OCI-LY7 (cell line): ENCODE measurements around the gene EPHB3. TPM values are rescaled to one million over a fixed set of nuclear protein-coding genes. Genes with fewer than 3 reads are reported as not detected.

Experiments
- BruUV-seq: library from RNA; stranded (reverse); fragments of 400-500 nt; replicated peaks from 2 replicates; lab custom pipeline; 2021; lab: Mats Ljungman, UMichigan
- CTCF ChIA-PET: fragments of 300-600 bp; sonication (Branson Sonifier 250); formaldehyde crosslinking; loops from one replicate; lab custom pipeline; 2022; ENCODE audit warnings: antibody characterized with exemption; ENCODE audit not compliant: unreplicated experiment; lab: Charles Lee
- POLR2A ChIA-PET: fragments of 300-600 bp; sonication (Branson Sonifier 250); formaldehyde crosslinking; loops from one replicate; lab custom pipeline; 2022; ENCODE audit warnings: antibody characterized with exemption; lab: Charles Lee
- DNase-seq: peaks from one replicate; pipeline ENCODE4 v3.0.0-alpha.2; 2015; ENCODE audit warnings: low spot score
- H2AFZ ChIP-seq: fragments of 200-600 bp; sonication (generic), shearing (Covaris generic); 2 replicates; pipeline ENCODE4 v1.6.1; 2014; ENCODE audit warnings: mild to moderate bottlenecking, antibody characterized with exemption, low read length, moderate library complexity
- H3K27ac ChIP-seq: fragments of 200-600 bp; sonication (generic); 2 replicates; pipeline ENCODE4 v1.5.1; 2014; ENCODE audit warnings: mixed run types, low read depth, mild to moderate bottlenecking, moderate library complexity, low read length, inconsistent platforms; ENCODE audit not compliant: poor library complexity, severe bottlenecking
- H3K36me3 ChIP-seq: fragments of 200-600 bp; sonication (generic); 2 replicates; pipeline ENCODE4 v1.6.1; 2014; ENCODE audit warnings: mild to moderate bottlenecking, antibody characterized with exemption, low read length, moderate library complexity, mixed read lengths; ENCODE audit not compliant: insufficient read depth
- H3K4me1 ChIP-seq: fragments of 200-600 bp; sonication (generic); 2 replicates; pipeline ENCODE4 v1.5.1; 2014; ENCODE audit warnings: mild to moderate bottlenecking, low read length; ENCODE audit not compliant: insufficient read depth, poor library complexity, severe bottlenecking
- H3K4me2 ChIP-seq: fragments of 200-600 bp; sonication (generic); 2 replicates; pipeline ENCODE4 v1.6.1; 2014; ENCODE audit warnings: mild to moderate bottlenecking, low read length
- H3K4me3 ChIP-seq: fragments of 200-600 bp; sonication (generic); 2 replicates; pipeline ENCODE4 v1.5.1; 2014; ENCODE audit warnings: mild to moderate bottlenecking, low read depth, low read length; ENCODE audit not compliant: poor library complexity, severe bottlenecking
- H3K79me2 ChIP-seq: fragments of 200-600 bp; sonication (generic); 2 replicates; pipeline ENCODE4 v1.6.1; 2016; ENCODE audit warnings: low read depth, mild to moderate bottlenecking, low read length, moderate library complexity, mixed read lengths; ENCODE audit not compliant: insufficient read depth
- H3K9me2 ChIP-seq: fragments of 200-600 bp; sonication (generic); 2 replicates; pipeline ENCODE4 v1.6.1; 2016; ENCODE audit warnings: mild to moderate bottlenecking, low read length, mixed read lengths; ENCODE audit not compliant: insufficient read depth
- H3K9me3 ChIP-seq: fragments of 200-600 bp; sonication (generic); 2 replicates; pipeline ENCODE4 v1.6.1; 2014; ENCODE audit warnings: mild to moderate bottlenecking, mixed run types, low read length, mixed read lengths
- H4K20me1 ChIP-seq: fragments of 200-600 bp; sonication (generic); 2 replicates; pipeline ENCODE4 v1.6.1; 2014; ENCODE audit warnings: mild to moderate bottlenecking, antibody characterized with exemption, low read length, moderate library complexity, mixed read lengths; ENCODE audit not compliant: insufficient read depth
- EZH2phosphoT487 ChIP-seq: fragments of 200-600 bp; sonication (generic); IDR thresholded peaks from 2 replicates; pipeline ENCODE4 v1.6.1; 2018; ENCODE audit warnings: low read depth, borderline replicate concordance, mild to moderate bottlenecking, mixed run types, antibody characterized with exemption, low read length, moderate library complexity, mixed read lengths
- intact Hi-C: fragments of 100-400 bp; cut with micrococcal nuclease; formaldehyde crosslinking; loops from one replicate; pipeline ENCODE4 v1.10.0; 2022; ENCODE audit not compliant: unreplicated experiment
- total RNA-seq, 2 experiments: library from RNA; depleted of rRNA in 1 of 2; stranded (reverse); fragments of >200 nt in 1 of 2; shearing (Covaris generic) in 1 of 2; gene quantifications; 2 replicates each; pipeline ENCODE4 v1.2.3, GENCODE V29; 2014 to 2022
- TF ChIP-seq, protein P1 (sequence below): fragments of 200-600 bp; sonication (generic); conservative IDR thresholded peaks from 2 replicates; pipeline ENCODE4 v1.5.1; 2014; ENCODE audit warnings: mild to moderate bottlenecking, antibody characterized with exemption, low read length, moderate library complexity, mixed read lengths

EPHB3 gene
- total RNA-seq, 2 experiments from 2014 or later, result not detected

DNA sequence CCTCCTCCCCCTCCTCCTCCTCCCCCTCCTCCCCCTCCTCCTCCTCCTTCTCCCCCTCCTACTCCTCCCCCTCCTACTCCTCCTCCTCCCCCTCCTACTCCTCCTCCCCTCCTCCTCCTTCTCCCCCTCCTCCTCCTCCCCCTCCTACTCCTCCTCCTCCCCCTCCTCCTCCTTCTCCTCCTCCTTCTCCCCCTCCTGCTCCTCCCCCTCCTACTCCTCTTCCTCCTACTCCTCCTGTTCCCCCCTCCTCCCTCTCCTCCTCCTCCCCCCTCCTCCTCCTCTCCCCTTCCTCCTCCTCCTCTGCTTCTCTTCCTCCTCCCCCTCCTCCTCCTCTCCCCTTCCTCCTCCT is 17.1 kb upstream of the EPHB3 start:
- CTCF ChIA-PET, result no interaction called here
- no TSS peak for BruUV-seq
- H3K27ac ChIP-seq, result no peak overlapping the region
- no peak for DNase-seq
- no peak overlapping the region for H2AFZ ChIP-seq
- POLR2A ChIA-PET, result no interaction called here
- no peaks in the 10 kb centered on the region for H3K79me2 ChIP-seq
- no peaks in the 10 kb centered on the region for H4K20me1 ChIP-seq
- no peaks in the 10 kb centered on the region for H3K9me2 ChIP-seq
- no peaks in the 10 kb centered on the region for H3K36me3 ChIP-seq
- H3K4me3 ChIP-seq, result no peak overlapping the region
- intact Hi-C loops, result loop anchor here (2.0 to 5.0 kb wide), 2 partner anchors 127 to 174 kb away; no protein-coding TSS in a partner anchor
- H3K4me2 ChIP-seq, result no peak overlapping the region
- TF ChIP-seq, protein P1, sequence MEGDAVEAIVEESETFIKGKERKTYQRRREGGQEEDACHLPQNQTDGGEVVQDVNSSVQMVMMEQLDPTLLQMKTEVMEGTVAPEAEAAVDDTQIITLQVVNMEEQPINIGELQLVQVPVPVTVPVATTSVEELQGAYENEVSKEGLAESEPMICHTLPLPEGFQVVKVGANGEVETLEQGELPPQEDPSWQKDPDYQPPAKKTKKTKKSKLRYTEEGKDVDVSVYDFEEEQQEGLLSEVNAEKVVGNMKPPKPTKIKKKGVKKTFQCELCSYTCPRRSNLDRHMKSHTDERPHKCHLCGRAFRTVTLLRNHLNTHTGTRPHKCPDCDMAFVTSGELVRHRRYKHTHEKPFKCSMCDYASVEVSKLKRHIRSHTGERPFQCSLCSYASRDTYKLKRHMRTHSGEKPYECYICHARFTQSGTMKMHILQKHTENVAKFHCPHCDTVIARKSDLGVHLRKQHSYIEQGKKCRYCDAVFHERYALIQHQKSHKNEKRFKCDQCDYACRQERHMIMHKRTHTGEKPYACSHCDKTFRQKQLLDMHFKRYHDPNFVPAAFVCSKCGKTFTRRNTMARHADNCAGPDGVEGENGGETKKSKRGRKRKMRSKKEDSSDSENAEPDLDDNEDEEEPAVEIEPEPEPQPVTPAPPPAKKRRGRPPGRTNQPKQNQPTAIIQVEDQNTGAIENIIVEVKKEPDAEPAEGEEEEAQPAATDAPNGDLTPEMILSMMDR, result no peak
- TF ChIP-seq EZH2phosphoT487, result no peak
- H3K9me3 ChIP-seq, result no peaks in the 10 kb centered on the region
- no peaks in the 10 kb centered on the region for H3K4me1 ChIP-seq

DNA sequence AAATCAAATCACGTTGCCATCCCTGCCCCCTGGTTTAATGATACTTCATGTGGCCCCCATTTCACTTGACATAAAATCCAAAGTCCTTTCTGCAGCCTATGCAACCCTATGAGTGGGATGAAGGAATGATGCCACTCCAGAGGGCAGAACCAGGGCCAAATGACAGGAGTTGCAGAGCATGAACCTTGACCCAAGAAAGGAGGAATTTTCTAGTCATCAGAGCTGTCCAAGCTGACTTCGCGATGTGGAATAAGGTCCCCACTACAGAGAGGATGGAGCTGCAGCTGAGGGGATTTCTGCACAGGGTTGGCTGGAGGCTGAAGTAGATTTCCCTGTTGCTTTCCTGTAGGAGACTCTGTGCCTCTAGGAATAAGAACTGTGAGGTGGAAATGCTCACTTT is 15.8 kb upstream of the EPHB3 start:
- intact Hi-C loops, result loop anchor here (2.0 kb wide), 1 partner anchor 175 kb away; no protein-coding TSS in a partner anchor
- Histone ChIP-seq H2AFZ (no peak overlapping the region), H3K9me3 (no peaks in the 10 kb centered on the region), H3K36me3 (no peaks in the 10 kb centered on the region), H3K4me3 (no peak overlapping the region), H3K9me2 (no peaks in the 10 kb centered on the region), H3K79me2 (no peaks in the 10 kb centered on the region), H3K27ac (no peak overlapping the region), H3K4me1 (no peaks in the 10 kb centered on the region), H4K20me1 (no peaks in the 10 kb centered on the region), H3K4me2 (no peak overlapping the region)
- ChIA-PET POLR2A (no interaction called here), CTCF (no interaction called here)
- BruUV-seq, result no TSS peak
- no peak for DNase-seq
- TF ChIP-seq, protein P1, result no peak
- no peak for TF ChIP-seq EZH2phosphoT487

DNA sequence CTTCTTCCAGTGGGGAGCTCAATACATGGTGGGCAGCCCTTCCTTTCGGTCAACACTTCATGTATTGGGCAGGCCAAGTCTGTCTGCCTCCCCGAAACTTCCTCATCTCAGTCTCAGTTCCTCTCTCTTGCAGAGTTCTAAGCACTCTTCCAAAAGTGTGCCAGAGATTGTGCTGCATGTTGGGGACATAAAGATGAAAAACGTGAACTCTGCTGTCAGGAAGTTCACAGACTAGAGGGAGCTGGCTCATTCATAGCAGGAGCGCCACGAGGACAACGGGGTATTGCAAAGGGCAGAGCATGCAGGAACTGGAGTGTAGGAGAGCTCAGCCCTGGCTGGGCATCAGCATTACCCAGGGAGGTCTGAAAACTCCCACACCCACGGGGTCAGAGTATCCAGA is 15.3 kb upstream of the EPHB3 start:
- Histone ChIP-seq H3K79me2 (no peaks in the 10 kb centered on the region), H4K20me1 (no peaks in the 10 kb centered on the region), H3K27ac (no peak overlapping the region), H3K36me3 (no peaks in the 10 kb centered on the region), H3K4me2 (no peak overlapping the region), H3K9me3 (no peaks in the 10 kb centered on the region), H3K4me1 (no peaks in the 10 kb centered on the region), H3K4me3 (no peak overlapping the region), H3K9me2 (no peaks in the 10 kb centered on the region), H2AFZ (no peak overlapping the region)
- CTCF ChIA-PET, result no interaction called here
- intact Hi-C loops, result no loop called here
- BruUV-seq, result no TSS peak
- DNase-seq, result peak; percentile 25
- TF ChIP-seq, protein P1, result no peak
- TF ChIP-seq EZH2phosphoT487, result no peak
- POLR2A ChIA-PET, result no interaction called here
